Kidney epithelial cell (primary cell): ENCODE results near the gene MALRD1. TPM values are rescaled to one million over a fixed set of nuclear protein-coding genes. Genes with fewer than 3 reads are reported as not detected.
"Not testable (repeated sequence)": the region's sequence is repeated elsewhere in the genome, so short reads cannot be mapped to it uniquely, and the experiment has no call there.

ENCODE experiments used
- DNase-seq: peaks from one replicate; pipeline ENCODE4 v3.0.0-alpha.2; 2010; ENCODE audit warnings: low read depth
- H3K27me3 ChIP-seq: 2 replicates; pipeline ENCODE4 v1.6.0; 2011; ENCODE audit warnings: low read length; ENCODE audit not compliant: control insufficient read depth, insufficient read depth
- H3K36me3 ChIP-seq: 2 replicates; pipeline ENCODE4 v1.5.1; 2011; ENCODE audit warnings: low read length; ENCODE audit not compliant: control insufficient read depth, insufficient read depth
- H3K4me3 ChIP-seq: 2 replicates; pipeline ENCODE4 v1.5.1; 2011; ENCODE audit warnings: low read depth, mild to moderate bottlenecking, control low read depth, low read length
- total RNA-seq: library from RNA; depleted of rRNA; stranded (reverse); fragments of >200 nt; gene quantifications from 2 replicates; pipeline ENCODE4 v1.2.3, GENCODE V29; 2015
- TF ChIP-seq, protein P1 (sequence below): IDR thresholded peaks from 2 replicates; pipeline ENCODE4 v1.5.1; 2011; ENCODE audit warnings: mild to moderate bottlenecking, moderate library complexity, low read length, control low read depth, inconsistent platforms; ENCODE audit not compliant: insufficient read depth, poor library complexity, severe bottlenecking

Gene MALRD1
- total RNA-seq, 1 donor from 2014 or later: 0.08 TPM

DNA sequence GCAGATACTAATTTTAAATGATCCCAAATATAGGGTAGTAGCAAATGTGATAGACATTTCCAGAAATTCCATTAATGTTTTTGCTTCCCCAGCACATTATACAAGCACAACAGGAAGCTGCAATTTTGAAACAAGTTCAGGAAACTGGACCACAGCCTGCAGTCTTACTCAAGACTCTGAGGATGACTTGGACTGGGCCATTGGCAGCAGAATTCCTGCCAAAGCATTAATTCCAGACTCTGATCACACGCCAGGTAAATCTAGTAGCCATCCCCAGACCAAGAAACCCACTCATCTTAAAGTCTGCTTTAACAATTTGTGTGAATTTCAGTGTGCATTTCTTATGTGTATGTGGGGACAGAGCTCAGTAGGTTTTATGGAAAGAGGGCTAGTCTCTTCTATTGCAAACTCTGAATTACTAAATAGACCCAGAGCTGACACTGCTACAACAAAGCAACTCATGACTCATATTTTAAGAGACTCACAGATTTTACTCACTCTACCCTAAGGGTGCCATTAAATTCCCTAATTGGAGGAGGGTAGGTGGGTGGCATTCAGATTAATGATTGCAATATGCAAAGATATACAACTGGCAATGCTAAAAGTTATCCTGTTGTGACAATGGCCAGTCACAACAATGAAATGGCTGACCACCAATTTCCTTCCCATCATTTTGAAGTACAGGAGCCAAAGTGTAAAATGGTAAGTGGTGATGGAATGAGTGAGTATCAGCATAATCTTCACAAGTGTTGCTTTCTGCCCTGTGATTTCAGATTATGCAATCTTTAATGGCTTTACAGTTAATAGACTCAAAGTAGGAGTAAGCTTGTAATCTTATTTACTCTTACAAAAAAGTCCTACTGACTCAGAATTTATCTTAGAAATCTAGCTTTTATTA lies 450.0 kb downstream of the MALRD1 start:
- TF ChIP-seq, protein P1, sequence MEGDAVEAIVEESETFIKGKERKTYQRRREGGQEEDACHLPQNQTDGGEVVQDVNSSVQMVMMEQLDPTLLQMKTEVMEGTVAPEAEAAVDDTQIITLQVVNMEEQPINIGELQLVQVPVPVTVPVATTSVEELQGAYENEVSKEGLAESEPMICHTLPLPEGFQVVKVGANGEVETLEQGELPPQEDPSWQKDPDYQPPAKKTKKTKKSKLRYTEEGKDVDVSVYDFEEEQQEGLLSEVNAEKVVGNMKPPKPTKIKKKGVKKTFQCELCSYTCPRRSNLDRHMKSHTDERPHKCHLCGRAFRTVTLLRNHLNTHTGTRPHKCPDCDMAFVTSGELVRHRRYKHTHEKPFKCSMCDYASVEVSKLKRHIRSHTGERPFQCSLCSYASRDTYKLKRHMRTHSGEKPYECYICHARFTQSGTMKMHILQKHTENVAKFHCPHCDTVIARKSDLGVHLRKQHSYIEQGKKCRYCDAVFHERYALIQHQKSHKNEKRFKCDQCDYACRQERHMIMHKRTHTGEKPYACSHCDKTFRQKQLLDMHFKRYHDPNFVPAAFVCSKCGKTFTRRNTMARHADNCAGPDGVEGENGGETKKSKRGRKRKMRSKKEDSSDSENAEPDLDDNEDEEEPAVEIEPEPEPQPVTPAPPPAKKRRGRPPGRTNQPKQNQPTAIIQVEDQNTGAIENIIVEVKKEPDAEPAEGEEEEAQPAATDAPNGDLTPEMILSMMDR: no peak
- no peaks in the 10 kb centered on the region for H3K36me3 ChIP-seq
- no peaks in the 10 kb centered on the region for H3K27me3 ChIP-seq
- no peak for DNase-seq
- no peak overlapping the region for H3K4me3 ChIP-seq

DNA sequence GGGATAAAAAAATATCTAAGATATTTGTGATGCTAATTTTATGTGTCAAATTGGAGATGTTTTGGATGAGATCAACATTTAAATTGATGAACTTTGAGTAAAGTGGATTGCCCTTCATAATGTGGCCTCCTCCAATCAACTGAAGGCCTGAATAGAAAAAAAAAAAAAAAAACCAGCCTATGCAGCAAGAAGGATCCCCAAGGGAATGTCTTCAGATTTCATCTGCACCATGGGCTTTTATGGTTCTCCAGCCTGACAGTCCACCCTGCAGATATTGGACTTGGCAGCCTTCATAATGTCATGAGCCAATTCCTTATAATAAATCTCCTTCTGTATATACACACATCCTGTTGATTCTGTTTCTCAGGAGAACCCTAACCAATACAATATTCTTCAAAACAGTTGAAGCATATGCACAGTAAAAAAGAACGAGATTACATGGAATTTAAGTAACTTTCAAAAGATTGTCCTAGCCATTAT lies 450.7 kb downstream of the MALRD1 start:
- TF ChIP-seq, protein P1: no peak
- H3K4me3 ChIP-seq: no peak overlapping the region
- DNase-seq: no peak
- H3K36me3 ChIP-seq: no peaks in the 10 kb centered on the region
- H3K27me3 ChIP-seq: no peaks in the 10 kb centered on the region

GRCh38 chr10:19500959-19501358 lies 452.4 kb downstream of the MALRD1 start:
- no peaks in the 10 kb centered on the region for H3K27me3 ChIP-seq
- TF ChIP-seq, protein P1: no peak
- no peak for DNase-seq
- no peak overlapping the region for H3K4me3 ChIP-seq
- no peaks in the 10 kb centered on the region for H3K36me3 ChIP-seq

DNA sequence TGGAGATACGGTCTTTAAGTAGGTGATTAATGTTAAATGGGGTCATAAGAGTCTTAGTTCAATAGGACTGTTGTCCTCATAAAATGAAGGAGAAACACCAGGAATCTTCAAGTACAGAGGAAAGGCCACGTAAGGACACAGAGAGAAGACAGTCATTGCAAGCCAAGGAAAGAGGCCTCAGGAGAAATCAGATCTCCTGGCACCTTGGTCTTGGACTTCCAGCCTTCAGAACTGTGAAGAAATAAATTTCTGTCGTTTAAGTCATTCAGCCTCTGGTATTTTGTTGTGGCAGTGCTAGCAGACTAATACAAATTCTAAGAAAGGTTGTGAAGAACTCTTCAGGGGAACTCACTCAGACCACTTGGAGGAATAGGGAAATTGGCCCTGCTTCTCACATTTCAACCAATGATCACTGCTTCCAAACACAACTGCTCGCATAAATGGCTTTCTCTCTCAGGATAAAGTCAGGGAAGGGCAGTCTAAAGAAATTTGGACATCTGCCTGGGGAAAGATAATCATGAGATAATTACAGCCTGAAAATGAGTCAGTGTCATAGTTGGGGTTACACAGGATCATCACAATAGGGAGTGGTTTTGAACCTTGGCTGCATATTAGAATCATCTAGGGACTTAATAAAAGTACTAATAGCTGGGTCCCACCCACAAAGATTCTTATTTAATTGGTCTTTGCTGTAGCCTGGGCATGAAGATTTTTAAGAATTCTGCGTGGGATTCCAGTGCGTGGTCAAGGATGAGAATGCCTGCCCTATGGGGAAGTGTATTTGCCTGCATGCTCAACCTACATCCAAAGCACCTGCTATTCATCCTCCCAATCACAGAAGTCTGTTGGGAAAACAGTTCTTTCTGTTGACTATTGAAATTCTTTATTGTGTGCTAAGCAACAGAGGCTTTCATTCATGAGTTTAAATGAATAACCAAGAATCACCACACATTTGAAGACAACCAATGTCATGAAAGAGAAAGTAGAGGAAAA lies 457.0 kb downstream of the MALRD1 start:
- H3K27me3 ChIP-seq: no peaks in the 10 kb centered on the region
- H3K36me3 ChIP-seq: no peaks in the 10 kb centered on the region
- DNase-seq: no peak
- TF ChIP-seq, protein P1: no peak
- H3K4me3 ChIP-seq: no peak overlapping the region

GRCh38 chr10:19510005-19510732 lies 461.6 kb downstream of the MALRD1 start:
- H3K36me3 ChIP-seq, H3K4me3 ChIP-seq, DNase-seq, H3K27me3 ChIP-seq: not testable (repeated sequence)
